ENCODE measurements around the gene COL23A1.

The COL23A1 gene

GRCh38 chr5:178428341-178429155 is 161.6 kb downstream of the COL23A1 start:
- DNase-seq (ENCODE audit: extremely low read depth in 1 of 2, low read depth in 1 of 2), result no peak

GRCh38 chr5:178427576-178428197 is 162.5 kb downstream of the COL23A1 start:
- no peak for DNase-seq (ENCODE audit: extremely low read depth in 1 of 2, low read depth in 1 of 2)

GRCh38 chr5:178426326-178427130 is 163.7 kb downstream of the COL23A1 start:
- DNase-seq (ENCODE audit: extremely low read depth in 1 of 2, low read depth in 1 of 2), result no peak

- DNase-seq (ENCODE audit: extremely low read depth in 1 of 2, low read depth in 1 of 2), result no peak
Observed at GRCh38 chr5:178425621-178426068, 164.5 kb downstream of the COL23A1 start.

DNA sequence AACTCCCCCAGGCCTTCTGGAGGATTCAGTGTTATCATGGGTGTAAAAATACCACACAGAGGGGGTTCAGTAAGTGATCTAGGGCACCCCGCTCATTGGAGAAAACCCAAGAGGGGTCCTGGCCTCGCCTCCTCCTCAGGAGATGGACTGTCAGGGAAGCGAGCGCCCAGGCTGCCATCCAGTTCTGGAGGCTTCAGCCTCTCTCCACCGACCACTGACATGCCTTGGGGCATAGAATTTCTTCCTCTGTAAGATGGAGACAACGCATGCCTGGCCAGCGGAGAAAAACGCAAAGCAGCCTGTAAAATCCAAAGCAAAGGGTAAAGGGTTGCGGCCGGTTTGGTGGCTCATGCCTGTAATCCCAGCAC is 165.4 kb downstream of the COL23A1 start:
- no peak for DNase-seq (ENCODE audit: extremely low read depth in 1 of 2, low read depth in 1 of 2)

- DNase-seq (ENCODE audit: extremely low read depth in 1 of 2, low read depth in 1 of 2), result no peak
Observed at GRCh38 chr5:178423901-178424809, 166.0 kb downstream of the COL23A1 start.

DNA sequence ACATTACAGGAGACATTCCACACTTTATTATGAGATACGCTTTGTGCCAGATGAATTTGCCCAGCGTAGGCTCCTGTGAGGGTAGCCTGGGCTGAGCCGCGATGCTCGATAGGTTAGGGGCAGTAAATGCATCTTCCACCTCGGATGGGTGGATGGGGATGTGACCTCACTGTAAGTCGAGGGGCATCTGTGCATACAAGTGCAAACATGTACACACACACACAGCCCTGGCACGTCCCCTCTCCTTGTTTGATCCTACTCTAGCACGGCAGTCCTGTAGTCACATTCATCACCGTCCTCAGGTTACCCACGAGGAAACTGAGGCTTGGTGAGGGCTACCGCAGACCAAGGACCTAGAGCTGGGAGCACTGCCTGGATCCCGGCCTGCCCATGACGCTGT is 166.8 kb downstream of the COL23A1 start:
- DNase-seq (ENCODE audit: extremely low read depth in 1 of 2, low read depth in 1 of 2), result no peak

DNA sequence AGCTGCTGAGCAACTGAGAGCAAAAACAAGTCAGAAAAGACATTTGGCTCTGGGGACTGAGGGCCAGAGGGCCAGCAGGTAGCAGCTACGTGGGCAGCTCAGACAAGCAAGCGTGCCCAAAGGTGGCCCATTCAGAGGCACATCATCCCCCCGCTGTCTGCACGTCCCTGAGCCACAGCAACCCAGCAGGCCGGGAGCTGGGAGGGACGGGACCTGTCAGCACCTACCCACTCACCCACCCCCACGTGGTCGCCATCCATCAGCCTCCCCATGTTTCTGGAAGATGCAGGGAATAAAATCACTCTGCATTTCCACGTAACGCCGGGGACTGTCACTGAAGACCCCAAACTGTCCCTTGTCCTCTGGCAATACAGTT is 167.8 kb downstream of the COL23A1 start:
- no peak for DNase-seq (ENCODE audit: extremely low read depth in 1 of 2, low read depth in 1 of 2)

GRCh38 chr5:178421699-178422399 is 168.3 kb downstream of the COL23A1 start:
- DNase-seq (ENCODE audit: extremely low read depth in 1 of 2, low read depth in 1 of 2), result no peak

DNA sequence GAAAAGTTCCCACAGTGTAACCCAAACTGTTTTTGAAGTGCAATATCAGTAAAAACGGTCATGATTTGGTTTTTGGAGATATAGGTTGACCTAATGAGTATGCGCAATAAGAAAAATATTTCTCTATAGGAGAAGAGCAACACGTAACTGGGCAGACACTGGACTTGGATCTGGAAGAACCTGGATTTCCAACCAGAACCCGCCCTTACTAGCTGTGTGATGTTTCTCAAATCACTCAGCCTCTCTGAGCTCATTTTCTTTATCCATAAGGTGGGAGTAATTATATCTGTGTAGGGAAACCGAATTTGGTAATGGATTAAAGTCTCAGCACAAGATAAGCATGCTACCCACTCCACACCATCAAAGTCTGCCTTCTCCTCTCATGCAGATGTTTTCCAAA is 169.1 kb downstream of the COL23A1 start:
- no peak for DNase-seq (ENCODE audit: extremely low read depth in 1 of 2, low read depth in 1 of 2)

DNA sequence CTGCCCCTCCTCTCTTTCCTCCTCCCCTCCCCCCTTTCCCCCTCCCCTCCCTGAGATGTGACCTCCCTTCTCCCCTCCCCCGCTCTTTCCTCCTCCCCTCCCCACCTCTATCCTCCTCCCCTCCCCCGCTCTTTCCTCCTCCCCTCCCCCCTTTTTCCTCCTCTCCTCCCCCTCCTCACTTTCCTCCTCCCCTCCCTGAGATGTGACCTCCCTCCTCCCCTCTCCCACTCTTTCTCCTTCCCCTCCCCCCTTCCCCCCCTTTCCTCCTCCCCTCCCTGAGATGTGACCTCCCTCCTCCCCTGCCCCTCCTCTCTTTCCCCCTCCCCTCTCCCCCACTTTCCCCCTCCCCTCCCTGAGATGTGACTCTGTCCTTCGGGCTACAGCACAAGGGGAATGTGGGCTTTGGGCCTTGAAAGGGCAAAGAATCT is 169.8 kb downstream of the COL23A1 start:
- DNase-seq (ENCODE audit: extremely low read depth in 1 of 2, low read depth in 1 of 2), result no peak

GRCh38 chr5:178419651-178420050 is 170.5 kb downstream of the COL23A1 start:
- no peak for DNase-seq (ENCODE audit: extremely low read depth in 1 of 2, low read depth in 1 of 2)

GRCh38 chr5:178419196-178419595 is 171.0 kb downstream of the COL23A1 start:
- DNase-seq (ENCODE audit: extremely low read depth in 1 of 2, low read depth in 1 of 2), result no peak

GRCh38 chr5:178418471-178419010 is 171.7 kb downstream of the COL23A1 start:
- no peak for DNase-seq (ENCODE audit: extremely low read depth in 1 of 2, low read depth in 1 of 2)

DNA sequence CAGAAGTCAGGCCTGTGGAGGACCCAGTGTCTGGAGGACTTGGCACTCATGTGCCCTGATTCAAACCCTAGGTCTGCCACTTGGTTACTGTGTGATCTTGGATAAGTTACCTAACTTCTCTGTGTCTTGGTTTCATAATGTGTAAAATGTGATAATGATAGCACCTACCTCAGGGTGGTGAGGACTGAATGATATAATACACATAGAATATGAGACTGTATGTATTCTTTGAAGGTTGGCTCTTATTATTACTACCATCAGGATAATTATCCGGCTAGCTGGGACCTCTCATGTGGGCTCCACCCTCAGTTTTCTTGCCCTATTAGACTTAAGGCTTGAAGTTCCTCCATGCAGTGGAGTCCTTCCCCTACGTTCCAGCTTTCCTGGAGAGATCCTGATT is 172.2 kb downstream of the COL23A1 start:
- DNase-seq (ENCODE audit: extremely low read depth in 1 of 2, low read depth in 1 of 2), result no peak

DNA sequence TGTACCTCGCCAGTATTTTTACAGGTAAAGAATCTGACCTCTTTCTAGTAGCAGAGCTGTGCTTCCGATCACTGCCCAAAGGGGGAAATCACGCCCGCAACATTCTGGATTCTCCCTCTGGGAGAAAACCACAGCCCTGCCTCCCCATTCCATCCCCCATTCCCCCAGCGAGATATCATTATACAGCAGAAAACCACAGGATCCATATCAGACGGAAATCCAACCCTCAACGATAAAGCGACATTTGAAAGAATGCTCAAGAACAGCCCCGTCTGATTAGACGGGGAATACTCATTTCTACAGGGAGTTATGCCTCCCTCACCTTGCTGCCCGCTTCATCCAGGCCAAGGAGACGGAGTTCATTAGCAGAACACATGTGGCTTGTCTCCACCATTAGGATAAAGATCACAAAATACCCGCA is 172.8 kb downstream of the COL23A1 start:
- DNase-seq (ENCODE audit: extremely low read depth in 1 of 2, low read depth in 1 of 2), result no peak

DNA sequence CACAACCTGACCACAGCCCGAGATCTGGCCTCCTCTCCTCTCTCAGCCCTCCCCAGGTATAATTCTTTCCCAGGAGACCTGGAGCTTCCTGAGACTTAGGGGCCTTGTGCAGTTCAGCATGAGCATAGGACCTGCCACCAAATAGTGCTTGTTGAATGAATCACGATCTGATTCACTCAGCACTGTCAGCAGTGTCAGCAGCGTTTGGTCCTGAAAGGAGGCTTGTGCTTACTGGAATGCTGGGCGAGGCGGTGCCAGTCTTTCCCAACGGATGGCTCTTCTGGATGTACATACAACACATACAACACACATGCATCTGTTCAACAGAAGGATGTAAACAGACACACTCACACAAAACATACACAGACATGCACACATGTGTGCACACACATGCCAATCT is 173.3 kb downstream of the COL23A1 start:
- DNase-seq (ENCODE audit: extremely low read depth in 1 of 2, low read depth in 1 of 2), result no peak

DNA sequence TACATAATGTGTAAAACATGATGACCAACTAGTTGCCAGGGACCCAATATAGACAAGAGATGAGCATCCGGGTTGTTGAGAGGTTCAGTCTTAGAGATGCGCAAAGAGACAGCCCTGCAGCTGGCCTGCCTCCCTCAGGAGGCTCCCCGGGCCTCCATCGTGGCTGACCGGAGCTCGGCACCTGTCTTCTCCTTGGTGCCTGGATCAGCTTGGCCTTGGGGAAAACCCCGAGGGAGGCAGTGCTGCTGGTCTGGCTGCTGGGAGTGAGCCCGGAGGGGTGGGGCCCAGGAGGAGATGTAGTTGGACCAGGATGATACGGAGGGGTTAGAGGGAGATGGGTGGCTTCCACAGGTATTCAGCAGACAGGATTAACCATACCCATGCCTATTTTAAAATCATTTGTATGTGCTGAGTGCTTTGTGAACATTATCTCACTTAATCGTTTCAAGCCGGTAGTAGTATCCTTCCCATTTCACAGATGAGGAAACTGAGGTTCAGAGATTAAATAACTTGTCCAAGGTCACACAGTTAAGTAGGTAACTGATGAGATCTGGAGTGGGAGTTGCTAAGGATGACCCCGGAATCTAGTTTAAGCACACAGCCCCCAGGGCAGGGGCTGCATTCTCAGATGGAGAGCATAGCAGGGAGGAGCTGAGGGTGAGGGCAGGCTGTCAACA is 173.8 kb downstream of the COL23A1 start:
- no peak for DNase-seq (ENCODE audit: extremely low read depth in 1 of 2, low read depth in 1 of 2)

GRCh38 chr5:178415353-178415752 is 174.8 kb downstream of the COL23A1 start:
- no peak for DNase-seq (ENCODE audit: extremely low read depth in 1 of 2, low read depth in 1 of 2)

Measured in stimulated activated CD8-positive, alpha-beta memory T cell treated with anti-CD3 and anti-CD28 coated beads, Interleukin-7, amount 100 ng/mL, for 48 hours (primary cell).